Measurements from ENCODE around the gene HOXD3.

HOXD3 gene

DNA sequence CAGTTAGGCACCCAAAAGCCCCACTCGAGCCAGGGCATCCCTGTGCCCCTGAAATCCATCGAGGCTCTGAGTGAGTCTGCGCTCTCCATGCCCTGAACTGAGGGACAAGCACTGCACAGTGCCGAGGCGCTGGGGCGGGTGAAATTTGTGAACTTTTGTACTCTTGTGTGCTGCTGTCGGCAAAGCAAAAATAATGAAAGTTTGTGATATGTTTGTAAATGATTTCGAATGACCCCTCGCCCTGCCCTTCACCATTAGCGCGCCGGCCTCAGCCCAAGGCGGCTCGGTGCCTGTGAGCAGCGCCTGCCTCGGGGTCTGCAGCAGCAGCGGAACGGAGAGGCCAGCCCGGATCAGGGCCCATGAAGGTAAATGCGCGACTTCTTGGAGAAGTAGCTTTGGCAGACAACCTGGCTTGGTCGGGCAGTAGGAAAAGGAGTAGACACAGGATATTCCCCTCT, 7.6 kb upstream of the HOXD3 start:
- TF ChIP-seq TAF1 (IDR thresholded peaks at IDR 0.05; ENCODE audit: low read depth), result no peak

DNA sequence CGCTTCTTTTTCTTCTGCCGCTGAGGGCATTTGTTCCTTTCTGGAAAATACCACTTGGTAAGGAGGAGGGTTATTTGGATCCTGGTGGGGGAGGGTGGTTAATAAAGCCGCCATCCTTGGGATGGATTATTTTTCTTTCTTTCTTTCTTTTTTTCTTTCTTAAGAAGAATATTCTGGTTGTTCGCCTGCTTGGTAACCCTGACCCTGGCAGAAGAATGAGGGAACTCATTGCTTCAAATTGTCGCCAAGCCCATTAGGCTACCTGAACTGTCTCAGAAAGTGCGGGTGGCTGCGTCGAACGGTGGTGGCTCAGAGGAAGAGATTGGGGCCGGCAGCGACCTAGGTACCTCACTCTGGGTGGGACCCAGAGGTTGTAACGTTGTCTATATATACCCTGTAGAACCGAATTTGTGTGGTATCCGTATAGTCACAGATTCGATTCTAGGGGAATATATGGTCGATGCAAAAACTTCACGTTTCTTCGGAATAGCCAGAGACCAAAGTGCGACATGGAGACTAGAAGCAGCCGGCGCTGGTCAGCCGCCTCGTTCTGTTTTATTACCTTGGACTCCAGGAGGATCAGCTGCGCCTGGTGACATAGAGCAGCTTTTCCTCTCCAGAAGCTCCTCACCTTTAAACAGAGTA, 7.0 kb upstream of the HOXD3 start:
- TF ChIP-seq, protein P1, sequence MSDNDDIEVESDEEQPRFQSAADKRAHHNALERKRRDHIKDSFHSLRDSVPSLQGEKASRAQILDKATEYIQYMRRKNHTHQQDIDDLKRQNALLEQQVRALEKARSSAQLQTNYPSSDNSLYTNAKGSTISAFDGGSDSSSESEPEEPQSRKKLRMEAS (IDR thresholded peaks at IDR 0.05), result no peak
- TF ChIP-seq CEBPB (IDR thresholded peaks at IDR 0.05) (no peak), NFIC (IDR thresholded peaks at IDR 0.05) (no peak), TCF12 (IDR thresholded peaks at IDR 0.05; ENCODE audit: low read depth) (no peak), FOXM1 (IDR thresholded peaks at IDR 0.05; ENCODE audit: borderline replicate concordance, low read depth) (no peak), ZBTB7A (IDR thresholded peaks at IDR 0.05; ENCODE audit: low read depth) (no peak), TEAD4 (IDR thresholded peaks at IDR 0.05) (no peak), RAD21 (IDR thresholded peaks at IDR 0.05; ENCODE audit: low read depth) (no peak), TAF1 (IDR thresholded peaks at IDR 0.05; ENCODE audit: low read depth) (no peak), EP300 (IDR thresholded peaks at IDR 0.05; ENCODE audit: borderline replicate concordance) (no peak), YY1 (IDR thresholded peaks at IDR 0.05; ENCODE audit: low read depth) (no peak)
- TF ChIP-seq, protein P2, sequence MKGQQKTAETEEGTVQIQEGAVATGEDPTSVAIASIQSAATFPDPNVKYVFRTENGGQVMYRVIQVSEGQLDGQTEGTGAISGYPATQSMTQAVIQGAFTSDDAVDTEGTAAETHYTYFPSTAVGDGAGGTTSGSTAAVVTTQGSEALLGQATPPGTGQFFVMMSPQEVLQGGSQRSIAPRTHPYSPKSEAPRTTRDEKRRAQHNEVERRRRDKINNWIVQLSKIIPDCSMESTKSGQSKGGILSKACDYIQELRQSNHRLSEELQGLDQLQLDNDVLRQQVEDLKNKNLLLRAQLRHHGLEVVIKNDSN (IDR thresholded peaks at IDR 0.05), result no peak
- TF ChIP-seq, protein P3, sequence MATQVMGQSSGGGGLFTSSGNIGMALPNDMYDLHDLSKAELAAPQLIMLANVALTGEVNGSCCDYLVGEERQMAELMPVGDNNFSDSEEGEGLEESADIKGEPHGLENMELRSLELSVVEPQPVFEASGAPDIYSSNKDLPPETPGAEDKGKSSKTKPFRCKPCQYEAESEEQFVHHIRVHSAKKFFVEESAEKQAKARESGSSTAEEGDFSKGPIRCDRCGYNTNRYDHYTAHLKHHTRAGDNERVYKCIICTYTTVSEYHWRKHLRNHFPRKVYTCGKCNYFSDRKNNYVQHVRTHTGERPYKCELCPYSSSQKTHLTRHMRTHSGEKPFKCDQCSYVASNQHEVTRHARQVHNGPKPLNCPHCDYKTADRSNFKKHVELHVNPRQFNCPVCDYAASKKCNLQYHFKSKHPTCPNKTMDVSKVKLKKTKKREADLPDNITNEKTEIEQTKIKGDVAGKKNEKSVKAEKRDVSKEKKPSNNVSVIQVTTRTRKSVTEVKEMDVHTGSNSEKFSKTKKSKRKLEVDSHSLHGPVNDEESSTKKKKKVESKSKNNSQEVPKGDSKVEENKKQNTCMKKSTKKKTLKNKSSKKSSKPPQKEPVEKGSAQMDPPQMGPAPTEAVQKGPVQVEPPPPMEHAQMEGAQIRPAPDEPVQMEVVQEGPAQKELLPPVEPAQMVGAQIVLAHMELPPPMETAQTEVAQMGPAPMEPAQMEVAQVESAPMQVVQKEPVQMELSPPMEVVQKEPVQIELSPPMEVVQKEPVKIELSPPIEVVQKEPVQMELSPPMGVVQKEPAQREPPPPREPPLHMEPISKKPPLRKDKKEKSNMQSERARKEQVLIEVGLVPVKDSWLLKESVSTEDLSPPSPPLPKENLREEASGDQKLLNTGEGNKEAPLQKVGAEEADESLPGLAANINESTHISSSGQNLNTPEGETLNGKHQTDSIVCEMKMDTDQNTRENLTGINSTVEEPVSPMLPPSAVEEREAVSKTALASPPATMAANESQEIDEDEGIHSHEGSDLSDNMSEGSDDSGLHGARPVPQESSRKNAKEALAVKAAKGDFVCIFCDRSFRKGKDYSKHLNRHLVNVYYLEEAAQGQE (IDR thresholded peaks at IDR 0.05; ENCODE audit: low read depth), result no peak

DNA sequence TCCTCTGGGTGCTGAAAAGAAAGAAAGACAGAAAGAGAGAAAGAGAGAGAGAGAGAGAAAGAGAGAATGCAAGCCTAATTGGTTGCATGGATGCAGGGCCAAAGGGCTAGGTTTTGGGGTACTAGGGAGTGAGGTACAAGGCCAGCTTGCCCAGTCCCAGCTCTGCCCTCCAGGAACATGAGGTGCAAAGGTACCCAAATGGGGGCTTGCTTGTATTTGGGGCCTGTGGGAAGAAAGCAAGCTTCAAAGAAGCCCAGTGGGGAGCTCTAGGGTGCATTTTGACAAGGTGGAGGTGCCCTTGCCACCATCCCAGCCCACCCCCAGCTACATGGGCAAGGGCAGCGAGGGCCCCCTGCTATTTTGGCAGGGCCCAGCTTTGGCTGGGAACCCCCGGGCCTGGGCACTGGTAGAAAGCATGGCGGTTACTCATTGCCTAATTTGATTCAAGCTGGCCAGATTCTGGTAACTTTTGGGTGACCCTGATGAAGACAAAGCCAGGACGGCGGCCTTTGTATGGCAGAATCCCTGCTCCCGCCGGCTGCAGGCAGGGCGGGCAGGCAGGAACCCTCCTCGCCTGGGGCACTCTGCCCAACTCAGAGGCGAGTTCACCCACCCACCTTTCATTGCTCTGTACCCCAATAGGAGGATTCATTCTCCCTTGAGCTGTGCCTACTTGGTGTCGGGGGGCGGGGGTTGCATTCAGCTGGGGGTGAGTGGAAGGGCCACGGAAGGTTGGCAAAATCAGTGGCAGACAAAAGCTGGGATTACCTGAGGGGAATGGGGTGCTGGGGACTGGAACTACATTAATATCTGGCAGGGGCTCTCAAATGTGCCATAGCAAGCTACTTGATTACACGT, 6.3 kb upstream of the HOXD3 start:
- TF ChIP-seq RAD21 (IDR thresholded peaks at IDR 0.05; ENCODE audit: low read depth) (no peak), FOXM1 (IDR thresholded peaks at IDR 0.05; ENCODE audit: borderline replicate concordance, low read depth) (no peak), NFIC (IDR thresholded peaks at IDR 0.05) (no peak), CREB1 (IDR thresholded peaks at IDR 0.05; ENCODE audit: low read depth) (no peak), EP300 (IDR thresholded peaks at IDR 0.05; ENCODE audit: borderline replicate concordance) (no peak), ZBTB7A (IDR thresholded peaks at IDR 0.05; ENCODE audit: low read depth) (no peak), EGR1 (IDR thresholded peaks at IDR 0.05) (no peak), TCF12 (IDR thresholded peaks at IDR 0.05; ENCODE audit: low read depth) (no peak)
- TF ChIP-seq, protein P3 (IDR thresholded peaks at IDR 0.05; ENCODE audit: low read depth), result no peak
- TF ChIP-seq, protein P2 (IDR thresholded peaks at IDR 0.05), result no peak

DNA sequence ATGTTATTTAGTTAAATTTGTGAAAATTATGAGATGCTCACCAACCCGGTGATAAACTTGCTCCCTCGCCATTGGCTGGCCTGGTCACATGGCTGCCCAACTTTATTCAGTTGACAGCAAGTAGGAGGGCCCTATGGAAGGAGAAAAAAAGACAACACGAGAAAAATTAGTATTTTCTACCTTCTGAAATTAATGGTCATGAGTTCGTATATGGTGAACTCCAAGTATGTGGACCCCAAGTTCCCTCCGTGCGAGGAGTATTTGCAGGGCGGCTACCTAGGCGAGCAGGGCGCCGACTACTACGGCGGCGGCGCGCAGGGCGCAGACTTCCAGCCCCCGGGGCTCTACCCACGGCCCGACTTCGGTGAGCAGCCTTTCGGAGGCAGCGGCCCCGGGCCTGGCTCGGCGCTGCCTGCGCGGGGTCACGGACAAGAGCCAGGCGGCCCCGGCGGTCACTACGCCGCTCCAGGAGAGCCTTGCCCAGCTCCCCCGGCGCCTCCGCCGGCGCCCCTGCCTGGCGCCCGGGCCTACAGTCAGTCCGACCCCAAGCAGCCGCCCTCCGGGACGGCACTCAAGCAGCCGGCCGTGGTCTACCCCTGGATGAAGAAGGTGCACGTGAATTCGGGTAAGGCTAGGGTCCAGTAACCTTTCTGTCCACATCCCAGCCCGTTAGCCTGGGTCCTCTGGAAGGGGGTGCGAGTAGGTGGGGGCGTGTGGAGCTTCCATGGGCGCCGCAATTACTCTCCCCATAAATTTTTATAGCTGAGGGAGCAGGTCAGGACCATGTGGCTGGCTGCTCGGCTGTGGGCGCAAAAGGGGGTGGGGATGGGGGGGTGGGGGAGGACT, 5.4 kb upstream of the HOXD3 start, which contains the start of gene HOXD4:
TSS of gene HOXD4 (plus strand) at position 109 of the 846 bp plus-strand sequence. CDS start at position 193, 84 bp downstream.
- TF ChIP-seq EP300 (IDR thresholded peaks at IDR 0.05; ENCODE audit: borderline replicate concordance) (no peak), TEAD4 (IDR thresholded peaks at IDR 0.05) (no peak), RAD21 (IDR thresholded peaks at IDR 0.05; ENCODE audit: low read depth) (no peak), TAF1 (IDR thresholded peaks at IDR 0.05; ENCODE audit: low read depth) (no peak), YY1 (IDR thresholded peaks at IDR 0.05; ENCODE audit: low read depth) (no peak), TCF12 (IDR thresholded peaks at IDR 0.05; ENCODE audit: low read depth) (no peak), ZBTB7A (IDR thresholded peaks at IDR 0.05; ENCODE audit: low read depth) (no peak), CREB1 (IDR thresholded peaks at IDR 0.05; ENCODE audit: low read depth) (no peak)
- TF ChIP-seq, protein P2 (IDR thresholded peaks at IDR 0.05), result no peak
- TF ChIP-seq, protein P1 (IDR thresholded peaks at IDR 0.05), result no peak
